ENCODE results near the gene TAMALIN.

The TAMALIN gene

DNA sequence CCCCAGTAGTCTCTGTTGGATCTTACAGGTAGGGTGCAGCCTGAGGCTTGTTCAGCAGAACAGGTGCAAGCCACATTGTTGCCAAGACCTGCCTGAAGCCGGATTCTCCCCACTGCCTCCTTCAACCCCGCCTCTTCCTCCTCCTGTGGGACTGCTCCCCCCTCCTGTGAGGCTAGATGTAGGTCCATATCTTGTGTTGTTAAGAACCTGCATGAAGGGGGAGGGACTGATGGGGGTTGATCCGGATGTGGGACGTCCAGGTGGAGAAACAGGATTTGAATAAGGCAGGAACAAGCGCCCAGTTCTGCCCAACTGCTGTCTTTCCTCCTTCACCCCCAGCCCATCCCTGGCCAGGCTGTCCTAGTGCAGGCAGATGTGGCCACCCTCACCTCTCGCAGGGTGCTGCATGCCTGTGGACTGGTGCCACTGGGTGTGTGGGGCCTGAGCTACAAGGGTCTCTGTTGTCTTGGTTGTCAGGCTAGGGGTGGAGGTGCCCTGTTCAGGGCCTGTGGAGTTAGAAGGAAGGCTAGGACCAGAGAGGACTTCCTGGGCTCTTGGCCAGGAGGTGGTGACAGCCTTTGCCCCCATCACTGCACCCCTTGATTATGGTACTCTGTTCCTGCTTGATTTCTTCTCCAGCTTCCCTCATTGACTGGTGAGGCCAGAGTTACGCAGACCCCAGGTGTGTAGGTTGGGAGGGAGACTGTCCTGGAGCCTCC, 45.9 kb downstream of the TAMALIN start:
- no peak for DNase-seq (ENCODE audit: extremely low read depth, low read depth)
- TF ChIP-seq, protein P1, sequence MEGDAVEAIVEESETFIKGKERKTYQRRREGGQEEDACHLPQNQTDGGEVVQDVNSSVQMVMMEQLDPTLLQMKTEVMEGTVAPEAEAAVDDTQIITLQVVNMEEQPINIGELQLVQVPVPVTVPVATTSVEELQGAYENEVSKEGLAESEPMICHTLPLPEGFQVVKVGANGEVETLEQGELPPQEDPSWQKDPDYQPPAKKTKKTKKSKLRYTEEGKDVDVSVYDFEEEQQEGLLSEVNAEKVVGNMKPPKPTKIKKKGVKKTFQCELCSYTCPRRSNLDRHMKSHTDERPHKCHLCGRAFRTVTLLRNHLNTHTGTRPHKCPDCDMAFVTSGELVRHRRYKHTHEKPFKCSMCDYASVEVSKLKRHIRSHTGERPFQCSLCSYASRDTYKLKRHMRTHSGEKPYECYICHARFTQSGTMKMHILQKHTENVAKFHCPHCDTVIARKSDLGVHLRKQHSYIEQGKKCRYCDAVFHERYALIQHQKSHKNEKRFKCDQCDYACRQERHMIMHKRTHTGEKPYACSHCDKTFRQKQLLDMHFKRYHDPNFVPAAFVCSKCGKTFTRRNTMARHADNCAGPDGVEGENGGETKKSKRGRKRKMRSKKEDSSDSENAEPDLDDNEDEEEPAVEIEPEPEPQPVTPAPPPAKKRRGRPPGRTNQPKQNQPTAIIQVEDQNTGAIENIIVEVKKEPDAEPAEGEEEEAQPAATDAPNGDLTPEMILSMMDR (IDR thresholded peaks at IDR 0.05; ENCODE audit: low read depth, low read length), result no peak

DNA sequence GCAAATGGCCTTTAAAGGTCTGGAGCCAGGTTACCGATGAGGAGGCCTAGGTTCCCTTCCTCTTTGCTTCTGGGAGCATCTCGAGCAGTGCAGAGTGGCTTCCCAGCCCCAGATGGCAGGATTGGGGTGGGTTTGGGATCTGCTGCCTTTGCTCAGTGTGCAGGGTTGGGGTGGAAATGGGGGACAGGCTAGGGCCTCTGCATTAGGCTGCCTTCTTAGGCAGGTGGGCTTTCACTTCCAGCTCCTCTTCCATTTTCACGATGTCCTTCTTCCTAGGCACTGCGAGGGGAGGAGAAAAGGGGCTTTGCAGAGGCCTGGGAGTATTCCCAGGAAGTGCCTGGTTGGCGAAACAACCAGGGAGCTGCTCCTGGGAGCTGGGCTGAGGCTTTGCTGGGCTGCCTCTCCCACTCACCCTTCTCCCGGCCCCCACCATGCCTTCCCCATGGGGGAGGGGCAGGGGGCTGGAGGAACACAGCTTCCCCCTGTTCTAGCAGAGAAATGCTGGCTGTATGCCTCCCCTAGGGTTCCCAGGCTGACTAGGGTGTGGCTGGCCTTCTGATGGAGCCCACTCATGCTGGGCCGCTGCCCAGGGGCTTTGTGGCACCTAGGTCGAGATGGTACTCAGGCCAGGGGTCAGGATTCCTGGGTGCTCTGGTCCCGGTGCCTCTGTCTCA, 46.9 kb downstream of the TAMALIN start:
- no peak for DNase-seq (ENCODE audit: extremely low read depth, low read depth)
- TF ChIP-seq, protein P1 (IDR thresholded peaks at IDR 0.05; ENCODE audit: low read depth, low read length), result no peak

DNA sequence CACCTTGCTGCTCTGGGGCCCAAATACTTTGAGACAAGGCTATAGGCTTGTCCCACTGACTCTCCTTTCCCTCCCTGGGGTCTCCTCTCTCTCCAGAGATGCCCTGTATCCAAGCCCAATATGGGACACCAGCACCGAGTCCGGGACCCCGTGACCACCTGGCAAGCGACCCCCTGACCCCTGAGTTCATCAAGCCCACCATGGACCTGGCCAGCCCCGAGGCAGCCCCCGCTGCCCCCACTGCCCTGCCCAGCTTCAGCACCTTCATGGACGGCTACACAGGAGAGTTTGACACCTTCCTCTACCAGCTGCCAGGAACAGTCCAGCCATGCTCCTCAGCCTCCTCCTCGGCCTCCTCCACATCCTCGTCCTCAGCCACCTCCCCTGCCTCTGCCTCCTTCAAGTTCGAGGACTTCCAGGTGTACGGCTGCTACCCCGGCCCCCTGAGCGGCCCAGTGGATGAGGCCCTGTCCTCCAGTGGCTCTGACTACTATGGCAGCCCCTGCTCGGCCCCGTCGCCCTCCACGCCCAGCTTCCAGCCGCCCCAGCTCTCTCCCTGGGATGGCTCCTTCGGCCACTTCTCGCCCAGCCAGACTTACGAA, 47.6 kb downstream of the TAMALIN start:
- TF ChIP-seq, protein P1 (IDR thresholded peaks at IDR 0.05; ENCODE audit: low read depth, low read length), result no peak
- no peak for DNase-seq (ENCODE audit: extremely low read depth, low read depth)

DNA sequence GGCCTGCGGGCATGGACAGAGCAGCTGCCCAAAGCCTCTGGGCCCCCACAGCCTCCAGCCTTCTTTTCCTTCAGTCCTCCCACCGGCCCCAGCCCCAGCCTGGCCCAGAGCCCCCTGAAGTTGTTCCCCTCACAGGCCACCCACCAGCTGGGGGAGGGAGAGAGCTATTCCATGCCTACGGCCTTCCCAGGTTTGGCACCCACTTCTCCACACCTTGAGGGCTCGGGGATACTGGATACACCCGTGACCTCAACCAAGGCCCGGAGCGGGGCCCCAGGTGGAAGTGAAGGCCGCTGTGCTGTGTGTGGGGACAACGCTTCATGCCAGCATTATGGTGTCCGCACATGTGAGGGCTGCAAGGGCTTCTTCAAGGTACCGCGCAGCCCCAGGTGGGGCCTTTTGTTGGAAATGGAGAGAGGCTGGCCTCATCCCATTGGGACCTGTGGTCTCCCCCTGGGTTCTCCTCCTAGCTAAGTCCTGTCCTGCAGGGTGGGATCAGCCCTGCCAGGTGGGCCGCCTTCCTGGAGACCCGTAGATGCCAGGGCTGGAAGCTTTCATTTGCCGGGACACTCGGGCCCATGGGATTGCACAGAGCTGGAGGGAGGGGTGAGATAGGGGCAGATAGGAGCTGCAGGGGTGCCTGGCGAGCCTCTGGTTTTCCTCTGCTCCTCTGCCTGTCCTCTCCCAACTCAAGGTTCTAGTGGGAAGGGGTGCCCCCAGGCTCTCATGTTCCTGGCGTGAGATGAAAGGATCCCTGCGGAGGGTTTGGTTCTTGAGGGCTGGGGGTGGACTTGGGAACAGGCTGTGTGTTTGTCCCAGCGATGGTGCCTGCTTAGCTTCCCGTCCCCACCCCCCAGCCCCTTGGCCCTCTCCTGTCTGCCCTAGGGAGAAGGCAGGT, 48.3 kb downstream of the TAMALIN start:
- TF ChIP-seq, protein P1 (IDR thresholded peaks at IDR 0.05; ENCODE audit: low read depth, low read length), result no peak
- no peak for DNase-seq (ENCODE audit: extremely low read depth, low read depth)

DNA sequence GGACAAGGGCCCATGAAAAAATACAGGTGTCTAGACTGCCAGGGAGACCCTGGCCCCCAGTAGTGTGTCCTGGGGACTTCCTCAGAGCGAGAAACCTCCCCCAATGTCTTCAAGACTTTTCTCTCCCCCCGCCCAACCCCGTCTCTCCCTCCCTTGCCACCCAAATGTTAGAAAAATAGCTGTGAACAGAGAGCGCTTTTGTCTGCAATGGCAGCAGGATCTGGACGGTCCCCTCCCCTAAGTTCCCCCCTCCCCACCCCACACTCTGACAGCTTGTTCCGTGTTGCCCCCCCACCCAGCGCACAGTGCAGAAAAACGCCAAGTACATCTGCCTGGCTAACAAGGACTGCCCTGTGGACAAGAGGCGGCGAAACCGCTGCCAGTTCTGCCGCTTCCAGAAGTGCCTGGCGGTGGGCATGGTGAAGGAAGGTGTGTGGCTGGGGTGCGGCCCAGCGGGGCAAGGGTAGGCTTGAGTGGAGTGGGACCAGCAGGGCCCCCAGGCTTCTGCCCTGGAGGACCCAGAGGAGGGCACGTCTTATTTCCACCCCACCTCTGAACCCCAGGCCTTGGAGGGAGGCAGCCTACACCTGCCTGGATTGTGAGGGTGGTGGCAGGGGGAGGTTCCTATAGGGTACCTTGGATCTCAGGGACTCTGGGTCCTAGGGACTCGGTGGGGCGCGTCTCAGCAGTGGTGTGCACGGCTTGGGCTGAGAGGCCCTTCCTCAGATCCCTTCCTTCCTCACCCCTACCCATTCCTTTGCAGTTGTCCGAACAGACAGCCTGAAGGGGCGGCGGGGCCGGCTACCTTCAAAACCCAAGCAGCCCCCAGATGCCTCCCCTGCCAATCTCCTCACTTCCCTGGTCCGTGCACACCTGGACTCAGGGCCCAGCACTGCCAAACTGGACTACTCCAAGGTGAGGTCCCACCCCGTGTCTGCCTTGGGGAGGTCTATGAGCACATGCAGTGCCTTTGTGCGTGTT, 49.3 kb downstream of the TAMALIN start:
- TF ChIP-seq, protein P1 (IDR thresholded peaks at IDR 0.05; ENCODE audit: low read depth, low read length), result no peak
- DNase-seq (ENCODE audit: extremely low read depth, low read depth), result no peak
